Stomach (tissue), 4 donors: ENCODE data around the gene SLAMF7.

Source experiments
- POLR2A ChIP-seq, 4 donors: fragments of 450-650 bp; IDR thresholded peaks; one replicate each; pipeline ENCODE4 v1.6.1; 2016; ENCODE audit warnings: antibody characterized with exemption in 4 of 4, control low read depth in 2 of 4, mild to moderate bottlenecking in 1 of 4, moderate library complexity in 1 of 4
- TF ChIP-seq, protein P1 (sequence below), 7 experiments: fragments of 450-650 bp in 4 of 7; fragments of 200-600 bp in 3 of 7; sonication (generic) in 3 of 7; IDR thresholded peaks; one replicate each; pipeline ENCODE4 v1.5.1; 2016 to 2019; ENCODE audit warnings: antibody characterized with exemption in 7 of 7, control low read depth in 2 of 7, mild to moderate bottlenecking in 1 of 7

- TF ChIP-seq, protein P1, sequence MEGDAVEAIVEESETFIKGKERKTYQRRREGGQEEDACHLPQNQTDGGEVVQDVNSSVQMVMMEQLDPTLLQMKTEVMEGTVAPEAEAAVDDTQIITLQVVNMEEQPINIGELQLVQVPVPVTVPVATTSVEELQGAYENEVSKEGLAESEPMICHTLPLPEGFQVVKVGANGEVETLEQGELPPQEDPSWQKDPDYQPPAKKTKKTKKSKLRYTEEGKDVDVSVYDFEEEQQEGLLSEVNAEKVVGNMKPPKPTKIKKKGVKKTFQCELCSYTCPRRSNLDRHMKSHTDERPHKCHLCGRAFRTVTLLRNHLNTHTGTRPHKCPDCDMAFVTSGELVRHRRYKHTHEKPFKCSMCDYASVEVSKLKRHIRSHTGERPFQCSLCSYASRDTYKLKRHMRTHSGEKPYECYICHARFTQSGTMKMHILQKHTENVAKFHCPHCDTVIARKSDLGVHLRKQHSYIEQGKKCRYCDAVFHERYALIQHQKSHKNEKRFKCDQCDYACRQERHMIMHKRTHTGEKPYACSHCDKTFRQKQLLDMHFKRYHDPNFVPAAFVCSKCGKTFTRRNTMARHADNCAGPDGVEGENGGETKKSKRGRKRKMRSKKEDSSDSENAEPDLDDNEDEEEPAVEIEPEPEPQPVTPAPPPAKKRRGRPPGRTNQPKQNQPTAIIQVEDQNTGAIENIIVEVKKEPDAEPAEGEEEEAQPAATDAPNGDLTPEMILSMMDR (IDR thresholded peaks at IDR 0.05), result no peak
- TF ChIP-seq POLR2A (IDR thresholded peaks at IDR 0.05), result no peak
These were observed 5.1 kb upstream of the SLAMF7 start for GRCh38 chr1:160733898-160734297.
